Chondrocyte (in vitro differentiated cells): ENCODE data around the gene CCDC92B. TPM values are rescaled to one million over a fixed set of nuclear protein-coding genes. Genes with fewer than 3 reads are reported as not detected.

ENCODE experiments used
- DNase-seq: peaks from one replicate; pipeline ENCODE4 v3.0.0; 2021; ENCODE audit warnings: mixed read lengths, low spot score
- H3K27ac Mint-ChIP-seq: one replicate; pipeline ENCODE4 v1.8.0; 2021; ENCODE audit warnings: mild to moderate bottlenecking, moderate library complexity, mixed read lengths; ENCODE audit not compliant: unreplicated experiment
- H3K27me3 Mint-ChIP-seq: 2 replicates; pipeline ENCODE4 v1.8.0; 2021; ENCODE audit warnings: low read depth, mixed read lengths
- H3K36me3 Mint-ChIP-seq: 2 replicates; pipeline ENCODE4 v1.8.0; 2021; ENCODE audit warnings: low read depth, mixed read lengths
- H3K4me1 Mint-ChIP-seq: 2 replicates; pipeline ENCODE4 v1.8.0; 2021; ENCODE audit warnings: low read depth, mild to moderate bottlenecking, mixed read lengths
- H3K4me3 Mint-ChIP-seq: one replicate; pipeline ENCODE4 v1.8.0; 2021; ENCODE audit warnings: mild to moderate bottlenecking, moderate library complexity, mixed read lengths; ENCODE audit not compliant: unreplicated experiment
- H3K9me3 Mint-ChIP-seq: 2 replicates; pipeline ENCODE4 v1.8.0; 2021; ENCODE audit warnings: low read depth, mixed read lengths
- CTCF ChIP-seq: fragments of 200-600 bp; sonication (generic); IDR thresholded peaks from 2 replicates; pipeline ENCODE4 v1.5.0; 2021; ENCODE audit warnings: antibody characterized with exemption, mild to moderate bottlenecking, moderate library complexity
- total RNA-seq: library from RNA; stranded (reverse); gene quantifications from 3 replicates; pipeline ENCODE4 v1.2.1, GENCODE V29; 2021

CCDC92B gene
- total RNA-seq, 1 donor from 2014 or later = 0.07 TPM

- Mint-ChIP-seq H3K36me3 (no peaks in the 10 kb centered on the region), H3K4me1 (peaks cover 3% of the 10 kb centered on the region)
- no peak for TF ChIP-seq CTCF
Observed at GRCh38 chr17:2721603-2722002, 27.8 kb downstream of the CCDC92B start.

GRCh38 chr17:2719861-2720260, 29.6 kb downstream of the CCDC92B start:
- H3K4me3 Mint-ChIP-seq = no peak overlapping the region
- no peak overlapping the region for H3K27ac Mint-ChIP-seq
- no peak for TF ChIP-seq CTCF
- H3K4me1 Mint-ChIP-seq = no peaks in the 10 kb centered on the region
- peaks cover 3% of the 10 kb centered on the region for H3K27me3 Mint-ChIP-seq
- no peaks in the 10 kb centered on the region for H3K9me3 Mint-ChIP-seq
- H3K36me3 Mint-ChIP-seq = no peaks in the 10 kb centered on the region
- no peak for DNase-seq

More at GRCh38 chr17:2721603-2722002, 27.8 kb downstream of the CCDC92B start:
- H3K27me3 Mint-ChIP-seq = peaks cover 8% of the 10 kb centered on the region
- H3K9me3 Mint-ChIP-seq = no peaks in the 10 kb centered on the region
- DNase-seq = no peak
- H3K4me3 Mint-ChIP-seq = no peak overlapping the region
- H3K27ac Mint-ChIP-seq = no peak overlapping the region

DNA sequence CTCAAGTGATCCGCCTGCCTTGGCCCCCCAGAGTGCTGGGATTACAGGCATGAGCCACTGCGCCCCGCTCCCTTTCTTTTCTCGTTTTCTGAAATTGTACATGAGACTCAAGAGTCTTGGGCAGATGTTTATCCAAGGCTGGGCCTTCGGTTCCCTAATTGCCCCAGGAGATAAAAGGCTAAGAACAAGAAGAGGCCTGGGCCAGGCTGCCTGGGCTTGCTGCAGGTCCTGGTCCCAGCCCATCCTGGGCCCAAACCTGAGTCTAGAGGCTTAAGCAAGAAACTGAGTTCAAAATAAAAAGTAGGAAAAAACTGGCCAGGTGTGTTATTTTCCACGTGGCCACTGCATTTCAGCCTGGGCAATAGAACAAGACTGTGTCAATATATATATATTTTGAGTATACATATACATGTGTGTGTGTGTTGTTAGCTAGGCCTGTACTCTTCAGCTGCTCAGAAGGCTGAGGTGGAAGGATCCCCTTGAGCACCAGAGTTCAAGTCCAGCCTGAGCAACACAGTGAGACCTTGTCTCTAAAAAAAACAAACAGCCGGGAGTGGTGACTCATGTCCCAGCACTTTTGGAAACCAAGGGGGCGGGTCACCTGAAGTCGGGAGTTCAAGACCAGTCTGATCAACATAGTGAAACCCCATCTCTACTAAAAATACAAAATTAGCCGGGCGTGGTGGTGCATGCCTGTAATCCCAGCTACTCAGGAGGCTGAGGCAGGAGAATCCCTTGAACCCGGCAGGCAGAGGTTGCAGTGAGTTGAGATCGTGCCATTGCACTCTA, 31.1 kb downstream of the CCDC92B start:
- H3K4me3 Mint-ChIP-seq = no peak overlapping the region
- no peaks in the 10 kb centered on the region for H3K4me1 Mint-ChIP-seq
- peaks cover 3% of the 10 kb centered on the region for H3K27me3 Mint-ChIP-seq
- no peaks in the 10 kb centered on the region for H3K9me3 Mint-ChIP-seq
- H3K36me3 Mint-ChIP-seq = no peaks in the 10 kb centered on the region
- no peak overlapping the region for H3K27ac Mint-ChIP-seq
- no peak for DNase-seq
- no peak for TF ChIP-seq CTCF

GRCh38 chr17:2716649-2717048, 32.8 kb downstream of the CCDC92B start:
- H3K4me3 Mint-ChIP-seq = no peak overlapping the region
- TF ChIP-seq CTCF = no peak
- H3K4me1 Mint-ChIP-seq = peaks cover 9% of the 10 kb centered on the region
- H3K27ac Mint-ChIP-seq = no peak overlapping the region
- H3K9me3 Mint-ChIP-seq = no peaks in the 10 kb centered on the region
- no peak for DNase-seq
- H3K36me3 Mint-ChIP-seq = no peaks in the 10 kb centered on the region
- no peaks in the 10 kb centered on the region for H3K27me3 Mint-ChIP-seq

GRCh38 chr17:2713881-2714280, 35.6 kb downstream of the CCDC92B start:
- Mint-ChIP-seq H3K4me3 (no peak overlapping the region), H3K27ac (no peak overlapping the region), H3K9me3 (no peaks in the 10 kb centered on the region), H3K4me1 (peaks cover 30% of the 10 kb centered on the region), H3K27me3 (no peaks in the 10 kb centered on the region), H3K36me3 (no peaks in the 10 kb centered on the region)
- no peak for TF ChIP-seq CTCF
- DNase-seq = no peak
